Measurements from ENCODE around the gene OR5AK2. TPM values are rescaled to one million over a fixed set of nuclear protein-coding genes. Genes with fewer than 3 reads are reported as not detected.

The OR5AK2 gene
- total RNA-seq (2022; extraction: Qiagen RNA extraction): not detected in 5 replicates

DNA sequence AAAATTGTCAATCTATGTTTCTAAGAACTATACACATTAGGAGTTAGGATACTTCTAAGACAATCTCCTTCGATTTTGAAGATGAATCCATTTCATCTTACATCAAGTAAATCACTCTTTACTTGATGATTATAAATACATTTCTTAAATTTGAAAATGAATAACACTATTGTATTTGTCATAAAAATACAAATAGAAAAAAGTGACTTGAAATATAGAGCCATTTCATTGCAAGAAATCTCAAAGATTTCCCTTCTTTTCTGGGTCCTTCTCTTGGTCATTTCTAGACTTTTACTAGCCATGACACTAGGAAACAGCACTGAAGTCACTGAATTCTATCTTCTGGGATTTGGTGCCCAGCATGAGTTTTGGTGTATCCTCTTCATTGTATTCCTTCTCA, at the start of gene OR5AK2:
Gene OR5AK2 (plus strand): TSS at position 301 of the 400 bp plus-strand sequence. CDS start 0 bp downstream, at position 301.

Other genes with a start within 250 kb of the OR5AK2 start
- not detected in 5 replicates for gene OR9G4, start 240.2 kb upstream of the OR5AK2 start, total RNA-seq (2022; extraction: Qiagen RNA extraction)
- gene LRRC55, start 193.0 kb downstream of the OR5AK2 start, total RNA-seq (2022; extraction: Qiagen RNA extraction): not detected in 5 replicates
- gene APLNR, start 248.3 kb downstream of the OR5AK2 start, total RNA-seq (2022; extraction: Qiagen RNA extraction): 0.05 to 0.07 TPM in 2 of 5 replicates, not detected in the others

All from A549 treated with Mapracorat at 1 μM for 4 hours (cell line).